Measurements from ENCODE around the gene DENND5B. TPM values are rescaled to one million over a fixed set of nuclear protein-coding genes. Genes with fewer than 3 reads are reported as not detected.

The DENND5B gene
- total and polyA plus RNA-seq, 4 donors: 4.5 to 23.1 (median 9.3) TPM

GRCh38 chr12:31531893-31532292 lies 59.0 kb downstream of the DENND5B start (continued):
- TF ChIP-seq MAX (IDR thresholded peaks at IDR 0.05) (no peak), HNF4A (conservative IDR thresholded peaks at IDR 0.05) (no peak)

GRCh38 chr12:31528095-31528494 lies 62.8 kb downstream of the DENND5B start:
- no peak overlapping the region for H3K27ac ChIP-seq (ENCODE audit: low read depth in 1 of 2, low read length in 2 of 2)
- H3K27me3 ChIP-seq (ENCODE audit: control insufficient read depth in 4 of 4, insufficient read depth in 4 of 4, low read length in 3 of 4): no peaks in the 10 kb centered on the region
- WGBS: 96% methylated on average over 7 of the region's 7 CpGs
- no peak for DNase-seq (ENCODE audit: low spot score)
- no peak overlapping the region for H3K9ac ChIP-seq (ENCODE audit: low read depth in 1 of 2, low read length in 2 of 2)
- TF ChIP-seq NR2F2 (IDR thresholded peaks at IDR 0.05): no peak
- no peak for TF ChIP-seq CTCF (IDR thresholded peaks at IDR 0.05; ENCODE audit: low read depth, low read length, missing input control)
- TF ChIP-seq SP1 (IDR thresholded peaks at IDR 0.05): no peak
- peaks cover 3 to 12% (median 4%) of the 10 kb centered on the region in 4 donors for H3K4me1 ChIP-seq (ENCODE audit: control insufficient read depth in 4 of 4, insufficient read depth in 4 of 4, low read length in 3 of 4)
- H3K4me3 ChIP-seq (ENCODE audit: low read depth in 1 of 3, low read length in 3 of 3): no peak overlapping the region
- no peaks in the 10 kb centered on the region for H3K36me3 ChIP-seq (ENCODE audit: control insufficient read depth in 4 of 4, insufficient read depth in 3 of 4, low read depth in 1 of 4, low read length in 3 of 4)
- H3K9me3 ChIP-seq (ENCODE audit: control insufficient read depth in 4 of 4, low read length in 3 of 4): no peaks in the 10 kb centered on the region

- WGBS: 98% methylated on average over 4 of the region's 4 CpGs
Observed at GRCh38 chr12:31527083-31527482, 63.9 kb downstream of the DENND5B start.

More at GRCh38 chr12:31527083-31527482, 63.9 kb downstream of the DENND5B start:
- no peaks in the 10 kb centered on the region for H3K36me3 ChIP-seq (ENCODE audit: control insufficient read depth in 4 of 4, insufficient read depth in 3 of 4, low read depth in 1 of 4, low read length in 3 of 4)
- no peaks in the 10 kb centered on the region for H3K9me3 ChIP-seq (ENCODE audit: control insufficient read depth in 4 of 4, low read length in 3 of 4)
- no peak overlapping the region for H3K27ac ChIP-seq (ENCODE audit: low read depth in 1 of 2, low read length in 2 of 2)
- peaks cover 1 to 15% (median 4%) of the 10 kb centered on the region in 4 donors for H3K4me1 ChIP-seq (ENCODE audit: control insufficient read depth in 4 of 4, insufficient read depth in 4 of 4, low read length in 3 of 4)
- H3K4me3 ChIP-seq (ENCODE audit: low read depth in 1 of 3, low read length in 3 of 3): no peak overlapping the region
- no peaks in the 10 kb centered on the region for H3K27me3 ChIP-seq (ENCODE audit: control insufficient read depth in 4 of 4, insufficient read depth in 4 of 4, low read length in 3 of 4)
- H3K9ac ChIP-seq (ENCODE audit: low read depth in 1 of 2, low read length in 2 of 2): no peak overlapping the region
- DNase-seq (ENCODE audit: low spot score): no peak
- no peak for TF ChIP-seq YY1 (IDR thresholded peaks at IDR 0.05)
- TF ChIP-seq TAF1 (conservative IDR thresholded peaks at IDR 0.05): no peak
- TF ChIP-seq HNF4A (conservative IDR thresholded peaks at IDR 0.05): no peak
- TF ChIP-seq HNF4G (IDR thresholded peaks at IDR 0.05): no peak
- TF ChIP-seq CTCF (IDR thresholded peaks at IDR 0.05; ENCODE audit: low read depth, low read length, missing input control): no peak
- no peak for TF ChIP-seq ZBTB33 (IDR thresholded peaks at IDR 0.05)
- TF ChIP-seq RAD21 (IDR thresholded peaks at IDR 0.05): no peak
- no peak for TF ChIP-seq REST (IDR thresholded peaks at IDR 0.05)
- TF ChIP-seq NR2F2 (IDR thresholded peaks at IDR 0.05): no peak
- no peak for TF ChIP-seq FOXA2 (IDR thresholded peaks at IDR 0.05)
- TF ChIP-seq EGR1 (IDR thresholded peaks at IDR 0.05; ENCODE audit: low read depth in 2 of 2): no peak
- TF ChIP-seq ATF3 (IDR thresholded peaks at IDR 0.05): no peak
- no peak for TF ChIP-seq FOXA1 (IDR thresholded peaks at IDR 0.05)
- TF ChIP-seq RXRA (IDR thresholded peaks at IDR 0.05): no peak
- TF ChIP-seq SP1 (IDR thresholded peaks at IDR 0.05): no peak
- TF ChIP-seq GABPA (IDR thresholded peaks at IDR 0.05 in 1 of 2, conservative IDR thresholded peaks at IDR 0.05 in 1 of 2): no peak
- no peak for TF ChIP-seq JUND (IDR thresholded peaks at IDR 0.05)
- TF ChIP-seq MAX (IDR thresholded peaks at IDR 0.05): no peak

Data from liver (tissue), 9 donors.